Stimulated activated CD4-positive, alpha-beta T cell treated with anti-CD3 and anti-CD28 coated beads, TNF-alpha, amount 100 ng/mL, for 24 hours (primary cell): ENCODE measurements around the gene SPATA6.
"Not testable (repeated sequence)": the region's sequence is repeated elsewhere in the genome, so short reads cannot be mapped to it uniquely, and the experiment has no call there.

Experiments
- DNase-seq, 3 experiments: peaks; one replicate each; pipeline ENCODE4 v3.0.0-alpha.2; 2020; ENCODE audit warnings: low read depth in 3 of 3

The SPATA6 gene

GRCh38 chr1:48471691-48472576 is at the start of gene SPATA6:
Gene SPATA6, minus strand, starts transcription at chr1:48472204. Its CDS starts 196 bp downstream, at chr1:48472008.
- peak; percentile 92 to 98 (median 95) for DNase-seq

- DNase-seq: not testable (repeated sequence)
These were observed 47.9 kb upstream of the SPATA6 start for GRCh38 chr1:48519896-48520295.

GRCh38 chr1:48506870-48507269 is 34.9 kb upstream of the SPATA6 start:
- DNase-seq: no peak

GRCh38 chr1:48500541-48501450 is 28.8 kb upstream of the SPATA6 start:
- no peak for DNase-seq

- DNase-seq: no peak
These were observed 27.3 kb upstream of the SPATA6 start for GRCh38 chr1:48499211-48499735.

- DNase-seq: peak; percentile 47 to 78 (median 49)
These were observed 26.2 kb upstream of the SPATA6 start for GRCh38 chr1:48498096-48498791.

GRCh38 chr1:48495911-48496310 is 23.9 kb upstream of the SPATA6 start:
- no peak for DNase-seq

GRCh38 chr1:48495166-48495565 is 23.2 kb upstream of the SPATA6 start:
- DNase-seq: no peak

- no peak for DNase-seq
These were observed 22.2 kb upstream of the SPATA6 start for GRCh38 chr1:48493970-48494769.

GRCh38 chr1:48493041-48493440 is 21.0 kb upstream of the SPATA6 start:
- no peak for DNase-seq

GRCh38 chr1:48492392-48492791 is 20.4 kb upstream of the SPATA6 start:
- no peak for DNase-seq

GRCh38 chr1:48488721-48489120 is 16.7 kb upstream of the SPATA6 start:
- DNase-seq: no peak

- DNase-seq: no peak
These were observed 8.5 kb upstream of the SPATA6 start for GRCh38 chr1:48480504-48480903.

- DNase-seq: not testable (repeated sequence)
These were observed 8.0 kb upstream of the SPATA6 start for GRCh38 chr1:48480023-48480422.

GRCh38 chr1:48472638-48473037 is 634 bp upstream of the SPATA6 start:
- DNase-seq: no peak

GRCh38 chr1:48470950-48471690 is 884 bp downstream of the SPATA6 start:
- DNase-seq: no peak

GRCh38 chr1:48470481-48470855 is 1.5 kb downstream of the SPATA6 start:
- no peak for DNase-seq

- DNase-seq: no peak
These were observed 2.2 kb downstream of the SPATA6 start for GRCh38 chr1:48469616-48470480.

- no peak for DNase-seq
These were observed 5.4 kb downstream of the SPATA6 start for GRCh38 chr1:48466594-48466993.
